ENCODE data around the gene ENSA. TPM values are rescaled to one million over a fixed set of nuclear protein-coding genes. Genes with fewer than 3 reads are reported as not detected.
"Not testable (repeated sequence)": the region's sequence is repeated elsewhere in the genome, so short reads cannot be mapped to it uniquely, and the experiment has no call there.

Gene ENSA
- total RNA-seq, 1 experiment from 2014 or later: 207 TPM

DNA sequence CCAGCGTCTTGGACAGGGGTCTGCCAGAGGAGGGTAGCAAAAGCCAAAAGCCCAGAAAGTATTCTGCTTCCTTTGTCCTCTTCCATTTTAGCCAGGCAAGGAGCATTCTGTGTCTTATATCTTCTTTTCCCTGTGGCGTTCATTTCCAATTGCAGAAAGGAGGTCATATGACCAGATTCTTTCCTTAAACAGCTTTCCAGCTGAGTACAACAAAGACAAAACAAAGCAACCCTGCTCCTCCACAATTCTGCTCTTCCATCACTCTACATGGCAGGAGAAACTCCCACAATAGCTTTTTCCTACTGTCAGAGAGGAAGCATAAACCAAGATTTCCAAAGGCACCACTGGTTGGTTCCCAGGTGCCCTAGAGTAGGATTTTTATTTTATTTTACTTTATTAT lies 19.7 kb downstream of the ENSA start:
- no peak for TF ChIP-seq POLR2AphosphoS5 (IDR thresholded peaks at IDR 0.05; ENCODE audit: low read depth, low read length)
- TF ChIP-seq SIN3A (IDR thresholded peaks at IDR 0.05; ENCODE audit: borderline replicate concordance, insufficient read depth, low read depth, low read length): no peak
- H3K27ac ChIP-seq (ENCODE audit: low read length): 0 out of 2 replicates have a peak overlapping the region, but pooled peaks have one; percentile 19
- POLR2A ChIA-PET: interaction anchor here (1.4 kb wide), 1 partner anchor 30 kb away, joined by 6 read pairs; the partner anchor contains the start of gene MCL1
- DNase-seq (ENCODE audit: low read depth, low spot score) (no peak), ATAC-seq (no peak)
- BruUV-seq (replicated peaks): no TSS peak
- no peak overlapping the region for H3K4me3 ChIP-seq (ENCODE audit: low read depth in 2 of 2, low read length in 2 of 2)
- intact Hi-C loops (cut with micrococcal nuclease; ENCODE audit: unreplicated experiment) (loop anchor here (5.0 kb wide), 1 partner anchor 32 kb away; the partner anchor contains the start of gene MCL1), in situ Hi-C loops (cut with HindIII; ENCODE audit: low pct_unique_long_range_greater_than_20kb, low sequenced_read_pairs) (no loop called here)
- CTCF ChIA-PET: no interaction called here
- peaks cover 22% of the 10 kb centered on the region for H3K4me1 ChIP-seq (ENCODE audit: control insufficient read depth, insufficient read depth, low read length)
- H3K9me3 ChIP-seq (ENCODE audit: control insufficient read depth, insufficient read depth, low read depth, low read length): no peaks in the 10 kb centered on the region
- H3K36me3 ChIP-seq (ENCODE audit: control insufficient read depth, insufficient read depth, low read length): no peaks in the 10 kb centered on the region
- H3K27me3 ChIP-seq (ENCODE audit: control insufficient read depth, insufficient read depth, low read length): no peaks in the 10 kb centered on the region

DNA sequence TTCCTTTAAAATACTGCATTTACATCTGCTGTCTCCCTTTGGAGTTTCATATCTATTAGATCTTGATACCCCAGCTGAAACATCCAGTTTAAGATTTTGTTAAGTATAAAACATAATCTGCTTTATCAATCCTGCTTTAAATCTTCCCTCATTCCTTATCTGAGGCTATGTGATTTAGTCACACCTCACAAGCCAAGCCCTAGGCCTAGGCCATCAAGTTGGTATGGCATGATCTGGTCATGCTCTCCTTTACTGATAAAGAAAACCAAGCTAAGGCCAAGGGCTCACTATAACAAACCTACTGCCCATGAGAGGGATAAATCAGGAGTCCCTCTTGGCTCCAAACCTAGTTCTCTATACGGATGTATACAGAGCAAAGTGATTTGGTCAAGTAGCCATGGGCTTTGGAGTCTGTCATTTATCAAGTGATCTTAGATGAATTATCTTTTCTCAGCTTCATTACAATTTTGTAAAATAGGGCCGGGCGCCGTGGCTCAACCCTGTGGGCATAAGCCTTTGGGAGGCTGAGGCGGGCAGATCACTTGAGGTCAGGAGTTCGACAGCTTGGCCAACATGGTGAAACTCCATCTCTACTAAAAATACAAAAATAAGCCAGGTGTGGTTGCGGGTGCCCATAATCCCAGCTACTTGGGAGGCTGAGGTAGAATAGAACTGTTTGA lies 22.8 kb downstream of the ENSA start:
- POLR2A ChIA-PET: interaction anchor here (0.6 kb wide), 1 partner anchor 243 kb away, joined by 3 read pairs; no protein-coding TSS in a partner anchor
- peak overlapping the region; percentile 57; the same call in 1 of the 2 replicates for H3K27ac ChIP-seq (ENCODE audit: low read length)

DNA sequence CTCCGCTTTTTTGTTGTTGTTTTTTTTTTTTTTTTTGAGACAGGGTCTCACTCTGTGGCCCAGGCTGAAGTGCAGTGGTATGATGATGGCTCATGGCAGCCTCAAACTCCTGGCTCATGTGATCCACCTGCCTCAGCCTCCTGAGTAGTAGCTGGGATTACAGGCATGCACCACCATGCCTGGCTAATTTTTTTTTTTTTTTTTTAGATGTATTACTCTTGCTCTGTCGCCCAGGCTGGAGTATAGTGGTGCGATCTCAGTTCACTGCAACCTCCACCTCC lies 24.0 kb downstream of the ENSA start:
- CTCF ChIA-PET; ATAC-seq; H3K9me3 ChIP-seq (ENCODE audit: control insufficient read depth, insufficient read depth, low read depth, low read length); H3K36me3 ChIP-seq (ENCODE audit: control insufficient read depth, insufficient read depth, low read length); DNase-seq (ENCODE audit: low read depth, low spot score); H3K27me3 ChIP-seq (ENCODE audit: control insufficient read depth, insufficient read depth, low read length); BruUV-seq (replicated peaks); H3K4me3 ChIP-seq (ENCODE audit: low read depth in 2 of 2, low read length in 2 of 2); intact Hi-C loops (cut with micrococcal nuclease; ENCODE audit: unreplicated experiment); in situ Hi-C loops (cut with HindIII; ENCODE audit: low pct_unique_long_range_greater_than_20kb, low sequenced_read_pairs): not testable (repeated sequence)
- peak overlapping the region; percentile 89 for H3K27ac ChIP-seq (ENCODE audit: low read length)
- POLR2A ChIA-PET: interaction anchor here (0.6 to 1.2 kb wide), 5 partner anchors 8 to 40 kb away, joined by 3 to 9 read pairs (median 4); partner anchors contain the start of gene MCL1
- H3K4me1 ChIP-seq (ENCODE audit: control insufficient read depth, insufficient read depth, low read length): peaks cover 15% of the 10 kb centered on the region

More for the DNA sequence above, 22.8 kb downstream of the ENSA start:
- no peaks in the 10 kb centered on the region for H3K9me3 ChIP-seq (ENCODE audit: control insufficient read depth, insufficient read depth, low read depth, low read length)
- no peak for DNase-seq (ENCODE audit: low read depth, low spot score)
- no peaks in the 10 kb centered on the region for H3K27me3 ChIP-seq (ENCODE audit: control insufficient read depth, insufficient read depth, low read length)
- H3K4me3 ChIP-seq (ENCODE audit: low read depth in 2 of 2, low read length in 2 of 2): no peak overlapping the region
- no peaks in the 10 kb centered on the region for H3K36me3 ChIP-seq (ENCODE audit: control insufficient read depth, insufficient read depth, low read length)
- ATAC-seq: no peak
- TF ChIP-seq POLR2AphosphoS5 (IDR thresholded peaks at IDR 0.05; ENCODE audit: low read depth, low read length): no peak
- in situ Hi-C loops (cut with HindIII; ENCODE audit: low pct_unique_long_range_greater_than_20kb, low sequenced_read_pairs) (no loop called here), intact Hi-C loops (cut with micrococcal nuclease; ENCODE audit: unreplicated experiment) (no loop called here)
- peaks cover 18% of the 10 kb centered on the region for H3K4me1 ChIP-seq (ENCODE audit: control insufficient read depth, insufficient read depth, low read length)
- BruUV-seq (replicated peaks): no TSS peak
- CTCF ChIA-PET: no interaction called here

DNA sequence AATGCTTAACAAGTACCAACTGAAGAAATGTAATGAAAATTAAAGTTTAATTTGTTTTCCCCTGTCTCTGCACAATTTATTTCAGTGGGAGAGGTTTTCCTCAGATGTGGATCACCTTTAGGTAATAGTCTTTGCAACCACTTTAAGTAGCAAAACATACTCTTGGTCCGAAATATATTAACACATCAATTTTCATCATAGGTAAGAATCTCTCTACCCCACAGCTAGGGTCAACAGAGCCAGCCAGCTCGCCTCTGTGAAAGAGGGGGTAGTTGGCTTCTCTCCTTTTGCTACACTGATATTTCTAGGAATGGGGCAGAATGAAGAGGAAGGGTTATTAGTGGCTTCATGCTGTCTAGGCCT lies 25.2 kb downstream of the ENSA start:
- BruUV-seq (replicated peaks): TSS peak; percentile 59
- Histone ChIP-seq H3K27ac (ENCODE audit: low read length) (peak overlapping the region; percentile 89), H3K4me1 (ENCODE audit: control insufficient read depth, insufficient read depth, low read length) (peaks cover 15% of the 10 kb centered on the region), H3K9me3 (ENCODE audit: control insufficient read depth, insufficient read depth, low read depth, low read length) (no peaks in the 10 kb centered on the region), H3K36me3 (ENCODE audit: control insufficient read depth, insufficient read depth, low read length) (no peaks in the 10 kb centered on the region), H3K4me3 (ENCODE audit: low read depth in 2 of 2, low read length in 2 of 2) (no peak overlapping the region), H3K27me3 (ENCODE audit: control insufficient read depth, insufficient read depth, low read length) (no peaks in the 10 kb centered on the region)
- TF ChIP-seq, protein P1, sequence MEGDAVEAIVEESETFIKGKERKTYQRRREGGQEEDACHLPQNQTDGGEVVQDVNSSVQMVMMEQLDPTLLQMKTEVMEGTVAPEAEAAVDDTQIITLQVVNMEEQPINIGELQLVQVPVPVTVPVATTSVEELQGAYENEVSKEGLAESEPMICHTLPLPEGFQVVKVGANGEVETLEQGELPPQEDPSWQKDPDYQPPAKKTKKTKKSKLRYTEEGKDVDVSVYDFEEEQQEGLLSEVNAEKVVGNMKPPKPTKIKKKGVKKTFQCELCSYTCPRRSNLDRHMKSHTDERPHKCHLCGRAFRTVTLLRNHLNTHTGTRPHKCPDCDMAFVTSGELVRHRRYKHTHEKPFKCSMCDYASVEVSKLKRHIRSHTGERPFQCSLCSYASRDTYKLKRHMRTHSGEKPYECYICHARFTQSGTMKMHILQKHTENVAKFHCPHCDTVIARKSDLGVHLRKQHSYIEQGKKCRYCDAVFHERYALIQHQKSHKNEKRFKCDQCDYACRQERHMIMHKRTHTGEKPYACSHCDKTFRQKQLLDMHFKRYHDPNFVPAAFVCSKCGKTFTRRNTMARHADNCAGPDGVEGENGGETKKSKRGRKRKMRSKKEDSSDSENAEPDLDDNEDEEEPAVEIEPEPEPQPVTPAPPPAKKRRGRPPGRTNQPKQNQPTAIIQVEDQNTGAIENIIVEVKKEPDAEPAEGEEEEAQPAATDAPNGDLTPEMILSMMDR (IDR thresholded peaks at IDR 0.05): no peak
- TF ChIP-seq, protein P2, sequence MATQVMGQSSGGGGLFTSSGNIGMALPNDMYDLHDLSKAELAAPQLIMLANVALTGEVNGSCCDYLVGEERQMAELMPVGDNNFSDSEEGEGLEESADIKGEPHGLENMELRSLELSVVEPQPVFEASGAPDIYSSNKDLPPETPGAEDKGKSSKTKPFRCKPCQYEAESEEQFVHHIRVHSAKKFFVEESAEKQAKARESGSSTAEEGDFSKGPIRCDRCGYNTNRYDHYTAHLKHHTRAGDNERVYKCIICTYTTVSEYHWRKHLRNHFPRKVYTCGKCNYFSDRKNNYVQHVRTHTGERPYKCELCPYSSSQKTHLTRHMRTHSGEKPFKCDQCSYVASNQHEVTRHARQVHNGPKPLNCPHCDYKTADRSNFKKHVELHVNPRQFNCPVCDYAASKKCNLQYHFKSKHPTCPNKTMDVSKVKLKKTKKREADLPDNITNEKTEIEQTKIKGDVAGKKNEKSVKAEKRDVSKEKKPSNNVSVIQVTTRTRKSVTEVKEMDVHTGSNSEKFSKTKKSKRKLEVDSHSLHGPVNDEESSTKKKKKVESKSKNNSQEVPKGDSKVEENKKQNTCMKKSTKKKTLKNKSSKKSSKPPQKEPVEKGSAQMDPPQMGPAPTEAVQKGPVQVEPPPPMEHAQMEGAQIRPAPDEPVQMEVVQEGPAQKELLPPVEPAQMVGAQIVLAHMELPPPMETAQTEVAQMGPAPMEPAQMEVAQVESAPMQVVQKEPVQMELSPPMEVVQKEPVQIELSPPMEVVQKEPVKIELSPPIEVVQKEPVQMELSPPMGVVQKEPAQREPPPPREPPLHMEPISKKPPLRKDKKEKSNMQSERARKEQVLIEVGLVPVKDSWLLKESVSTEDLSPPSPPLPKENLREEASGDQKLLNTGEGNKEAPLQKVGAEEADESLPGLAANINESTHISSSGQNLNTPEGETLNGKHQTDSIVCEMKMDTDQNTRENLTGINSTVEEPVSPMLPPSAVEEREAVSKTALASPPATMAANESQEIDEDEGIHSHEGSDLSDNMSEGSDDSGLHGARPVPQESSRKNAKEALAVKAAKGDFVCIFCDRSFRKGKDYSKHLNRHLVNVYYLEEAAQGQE (IDR thresholded peaks at IDR 0.05; ENCODE audit: insufficient read depth in 1 of 2, low read depth in 2 of 2, low read length in 1 of 2): no peak
- intact Hi-C loops (cut with micrococcal nuclease; ENCODE audit: unreplicated experiment): no loop called here
- in situ Hi-C loops (cut with HindIII; ENCODE audit: low pct_unique_long_range_greater_than_20kb, low sequenced_read_pairs): no loop called here
- no peak for DNase-seq (ENCODE audit: low read depth, low spot score)
- ATAC-seq: no peak
- ChIA-PET CTCF (interaction anchor here (0.7 kb wide), 1 partner anchor 44 kb away, joined by 3 read pairs; no protein-coding TSS in a partner anchor), POLR2A (interaction anchor here (0.5 to 1.1 kb wide), 4 partner anchors 15 to 25 kb away, joined by 3 to 8 read pairs (median 4); partner anchors contain the start of gene MCL1)

Data from Panc1 (cell line).